ENCODE measurements around the gene KIZ.

Gene KIZ

DNA sequence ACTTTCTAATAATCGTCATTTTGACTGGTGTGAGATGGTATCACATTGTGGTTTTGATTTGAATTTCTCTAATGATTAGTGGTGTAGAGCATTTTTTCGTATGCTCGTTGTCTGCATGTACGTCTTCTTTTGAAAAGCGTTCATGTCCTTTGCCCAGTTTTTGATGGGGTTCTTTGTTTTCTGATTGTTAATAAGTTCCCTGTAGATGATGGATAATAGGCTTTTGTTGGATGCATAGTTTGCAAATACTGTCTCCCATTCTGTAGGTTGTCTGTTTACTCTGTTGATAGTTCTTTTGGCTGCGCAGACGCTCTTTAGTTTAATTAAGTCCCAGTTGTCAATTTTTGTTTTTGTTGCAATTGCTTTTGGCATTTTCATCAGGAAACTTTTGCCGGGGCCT lies 144.9 kb downstream of the KIZ start:
- no peaks in the 10 kb centered on the region for H3K4me1 ChIP-seq (ENCODE audit: insufficient read depth, low read length)
- no peak overlapping the region for H3K4me3 ChIP-seq (ENCODE audit: low read depth in 1 of 2, low read length in 2 of 2)
- no peak overlapping the region for H3K27ac ChIP-seq (ENCODE audit: low read length)
- H3K4me2 ChIP-seq (ENCODE audit: insufficient read depth, low read length) = no peak overlapping the region
- ATAC-seq (ENCODE audit: insufficient read depth, low read depth) = no peak
- H3K36me3 ChIP-seq (ENCODE audit: insufficient read depth, low read length) = no peaks in the 10 kb centered on the region
- H3K9me3 ChIP-seq (ENCODE audit: insufficient read depth, low read length, severe bottlenecking) = peaks cover 3% of the 10 kb centered on the region
- no peaks in the 10 kb centered on the region for H4K20me1 ChIP-seq (ENCODE audit: insufficient read depth, low read length)
- no peaks in the 10 kb centered on the region for H3K79me2 ChIP-seq (ENCODE audit: insufficient read depth, low read length)
- H3K27me3 ChIP-seq (ENCODE audit: insufficient read depth, low read length, poor library complexity) = no peaks in the 10 kb centered on the region
- DNase-seq = no peak
- H2AFZ ChIP-seq (ENCODE audit: low read depth, low read length) = no peak overlapping the region
- H3K9ac ChIP-seq (ENCODE audit: low read depth, low read length) = no peak overlapping the region
- TF ChIP-seq, protein P1, sequence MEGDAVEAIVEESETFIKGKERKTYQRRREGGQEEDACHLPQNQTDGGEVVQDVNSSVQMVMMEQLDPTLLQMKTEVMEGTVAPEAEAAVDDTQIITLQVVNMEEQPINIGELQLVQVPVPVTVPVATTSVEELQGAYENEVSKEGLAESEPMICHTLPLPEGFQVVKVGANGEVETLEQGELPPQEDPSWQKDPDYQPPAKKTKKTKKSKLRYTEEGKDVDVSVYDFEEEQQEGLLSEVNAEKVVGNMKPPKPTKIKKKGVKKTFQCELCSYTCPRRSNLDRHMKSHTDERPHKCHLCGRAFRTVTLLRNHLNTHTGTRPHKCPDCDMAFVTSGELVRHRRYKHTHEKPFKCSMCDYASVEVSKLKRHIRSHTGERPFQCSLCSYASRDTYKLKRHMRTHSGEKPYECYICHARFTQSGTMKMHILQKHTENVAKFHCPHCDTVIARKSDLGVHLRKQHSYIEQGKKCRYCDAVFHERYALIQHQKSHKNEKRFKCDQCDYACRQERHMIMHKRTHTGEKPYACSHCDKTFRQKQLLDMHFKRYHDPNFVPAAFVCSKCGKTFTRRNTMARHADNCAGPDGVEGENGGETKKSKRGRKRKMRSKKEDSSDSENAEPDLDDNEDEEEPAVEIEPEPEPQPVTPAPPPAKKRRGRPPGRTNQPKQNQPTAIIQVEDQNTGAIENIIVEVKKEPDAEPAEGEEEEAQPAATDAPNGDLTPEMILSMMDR (IDR thresholded peaks at IDR 0.05; ENCODE audit: borderline replicate concordance, extremely low read depth, low read length, poor library complexity, severe bottlenecking) = no peak
- no peak for TF ChIP-seq EZH2 (IDR thresholded peaks at IDR 0.05; ENCODE audit: borderline replicate concordance, low read depth, low read length, severe bottlenecking)

DNA sequence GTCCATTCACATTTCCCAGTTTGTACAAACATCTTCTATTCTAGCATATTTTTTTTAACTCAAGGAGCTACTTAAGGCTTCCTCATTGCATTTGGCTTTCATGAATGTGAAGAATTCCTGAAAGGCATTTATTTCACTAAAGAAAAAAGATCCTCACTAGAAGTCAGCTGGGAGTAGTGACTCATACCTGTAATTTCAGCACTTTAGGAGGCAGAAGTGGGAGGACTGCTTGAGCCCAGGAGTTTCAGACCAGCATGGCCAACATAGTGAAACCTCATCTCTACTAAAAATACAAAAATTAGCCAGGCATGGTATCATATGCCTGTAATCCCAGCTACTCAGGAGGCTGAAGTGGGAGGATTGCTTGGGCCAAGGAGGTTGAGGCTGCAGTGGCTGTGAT lies 146.4 kb downstream of the KIZ start:
- H3K27ac ChIP-seq (ENCODE audit: low read length) = no peak overlapping the region
- H2AFZ ChIP-seq (ENCODE audit: low read depth, low read length) = no peak overlapping the region
- TF ChIP-seq EZH2 (IDR thresholded peaks at IDR 0.05; ENCODE audit: borderline replicate concordance, low read depth, low read length, severe bottlenecking) = no peak
- TF ChIP-seq, protein P1 (IDR thresholded peaks at IDR 0.05; ENCODE audit: borderline replicate concordance, extremely low read depth, low read length, poor library complexity, severe bottlenecking) = no peak
- no peak for ATAC-seq (ENCODE audit: insufficient read depth, low read depth)
- H3K9ac ChIP-seq (ENCODE audit: low read depth, low read length) = no peak overlapping the region
- no peaks in the 10 kb centered on the region for H3K4me1 ChIP-seq (ENCODE audit: insufficient read depth, low read length)
- H3K9me3 ChIP-seq (ENCODE audit: insufficient read depth, low read length, severe bottlenecking) = no peaks in the 10 kb centered on the region
- no peaks in the 10 kb centered on the region for H3K36me3 ChIP-seq (ENCODE audit: insufficient read depth, low read length)
- no peak overlapping the region for H3K4me2 ChIP-seq (ENCODE audit: insufficient read depth, low read length)
- no peak for DNase-seq
- H3K79me2 ChIP-seq (ENCODE audit: insufficient read depth, low read length) = no peaks in the 10 kb centered on the region
- no peak overlapping the region for H3K4me3 ChIP-seq (ENCODE audit: low read depth in 1 of 2, low read length in 2 of 2)
- H3K27me3 ChIP-seq (ENCODE audit: insufficient read depth, low read length, poor library complexity) = no peaks in the 10 kb centered on the region
- H4K20me1 ChIP-seq (ENCODE audit: insufficient read depth, low read length) = no peaks in the 10 kb centered on the region

DNA sequence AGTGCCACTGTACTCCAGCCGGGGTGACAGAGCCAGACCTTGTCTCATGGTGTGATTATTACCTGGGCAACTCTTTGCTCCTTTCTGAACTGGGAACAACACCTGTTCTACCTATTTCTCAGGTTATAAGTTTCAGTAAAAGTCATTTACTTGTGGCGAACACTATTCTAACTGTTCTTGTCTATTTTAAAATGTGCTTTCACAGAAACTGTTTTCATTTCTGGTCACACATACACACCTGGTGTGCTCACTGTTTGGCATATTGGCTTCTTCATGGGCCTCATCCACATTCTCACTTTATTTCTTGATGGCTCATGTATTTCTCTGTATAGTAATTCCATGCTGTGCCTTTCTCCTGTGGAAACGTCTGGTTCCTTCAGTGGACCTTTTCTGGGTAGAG lies 146.8 kb downstream of the KIZ start:
- DNase-seq (no peak), ATAC-seq (ENCODE audit: insufficient read depth, low read depth) (no peak)
- Histone ChIP-seq H3K4me1 (ENCODE audit: insufficient read depth, low read length) (no peaks in the 10 kb centered on the region), H3K4me3 (ENCODE audit: low read depth in 1 of 2, low read length in 2 of 2) (no peak overlapping the region), H4K20me1 (ENCODE audit: insufficient read depth, low read length) (no peaks in the 10 kb centered on the region), H3K36me3 (ENCODE audit: insufficient read depth, low read length) (no peaks in the 10 kb centered on the region), H3K9me3 (ENCODE audit: insufficient read depth, low read length, severe bottlenecking) (no peaks in the 10 kb centered on the region), H3K79me2 (ENCODE audit: insufficient read depth, low read length) (no peaks in the 10 kb centered on the region), H3K9ac (ENCODE audit: low read depth, low read length) (no peak overlapping the region), H3K27ac (ENCODE audit: low read length) (no peak overlapping the region), H2AFZ (ENCODE audit: low read depth, low read length) (no peak overlapping the region), H3K4me2 (ENCODE audit: insufficient read depth, low read length) (no peak overlapping the region), H3K27me3 (ENCODE audit: insufficient read depth, low read length, poor library complexity) (no peaks in the 10 kb centered on the region)
- TF ChIP-seq, protein P1 (IDR thresholded peaks at IDR 0.05; ENCODE audit: borderline replicate concordance, extremely low read depth, low read length, poor library complexity, severe bottlenecking) = no peak
- TF ChIP-seq EZH2 (IDR thresholded peaks at IDR 0.05; ENCODE audit: borderline replicate concordance, low read depth, low read length, severe bottlenecking) = no peak

Data from DND-41 (cell line).